Progenitor cell of endocrine pancreas (in vitro differentiated cells): ENCODE data around the gene SYNPO2. TPM values are rescaled to one million over a fixed set of nuclear protein-coding genes. Genes with fewer than 3 reads are reported as not detected.

Experiments used
- DNase-seq: peaks from one replicate; pipeline ENCODE4 v3.0.0; 2021; ENCODE audit warnings: low spot score; ENCODE audit not compliant: unreplicated experiment
- H3K27ac Mint-ChIP-seq: 2 replicates; pipeline ENCODE4 v1.8.0; 2021; ENCODE audit warnings: mild to moderate bottlenecking, moderate library complexity, mixed read lengths
- H3K27me3 Mint-ChIP-seq: 2 replicates; pipeline ENCODE4 v1.8.0; 2021; ENCODE audit warnings: mixed read lengths
- H3K36me3 Mint-ChIP-seq: 2 replicates; pipeline ENCODE4 v1.8.0; 2022; ENCODE audit warnings: mixed read lengths; ENCODE audit not compliant: insufficient read depth
- H3K4me1 Mint-ChIP-seq: 2 replicates; pipeline ENCODE4 v1.8.0; 2021; ENCODE audit warnings: low read depth, mixed read lengths
- H3K4me3 Mint-ChIP-seq: 2 replicates; pipeline ENCODE4 v1.8.0; 2021; ENCODE audit warnings: low read depth, mild to moderate bottlenecking, moderate library complexity, mixed read lengths
- H3K9me3 Mint-ChIP-seq: 2 replicates; pipeline ENCODE4 v1.8.0; 2021; ENCODE audit warnings: low read depth, mixed read lengths
- CTCF ChIP-seq: fragments of 200-600 bp; sonication (generic); IDR thresholded peaks from one replicate; pipeline ENCODE4 v1.5.0; 2021; ENCODE audit warnings: antibody characterized with exemption, mild to moderate bottlenecking; ENCODE audit not compliant: unreplicated experiment
- total RNA-seq: library from RNA; stranded (reverse); gene quantifications from 2 replicates; pipeline ENCODE4 v1.2.1, GENCODE V29; 2021

The SYNPO2 gene
- total RNA-seq, 1 donor from 2014 or later, result 1.3 TPM

- no peak overlapping the region for H3K4me3 Mint-ChIP-seq
- no peak for DNase-seq
- no peaks in the 10 kb centered on the region for H3K27me3 Mint-ChIP-seq
- H3K4me1 Mint-ChIP-seq, result no peaks in the 10 kb centered on the region
- no peaks in the 10 kb centered on the region for H3K36me3 Mint-ChIP-seq
- no peak for TF ChIP-seq CTCF
- H3K9me3 Mint-ChIP-seq, result no peaks in the 10 kb centered on the region
- H3K27ac Mint-ChIP-seq, result no peak overlapping the region
These were observed 43.1 kb downstream of the SYNPO2 start for GRCh38 chr4:118931786-118932185.

DNA sequence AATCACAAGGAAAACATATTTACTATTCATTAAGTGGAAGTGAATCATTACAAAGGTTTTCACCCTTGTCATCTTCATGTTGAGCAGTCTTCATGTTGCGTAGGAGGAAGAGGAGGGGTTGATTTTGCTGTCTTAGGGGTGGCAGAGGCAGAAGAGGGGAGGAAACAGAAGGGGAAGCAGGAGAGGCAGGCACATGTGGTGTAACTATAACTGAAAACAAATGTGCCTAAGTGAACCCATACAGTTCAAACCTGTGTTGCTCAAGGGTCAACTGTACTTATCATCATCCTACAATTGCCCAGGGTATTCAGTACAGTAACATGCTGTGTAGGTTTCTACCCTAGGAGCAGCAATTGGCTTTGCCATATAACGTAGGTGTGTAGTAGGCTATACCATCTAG, 47.2 kb downstream of the SYNPO2 start:
- Mint-ChIP-seq H3K4me3 (no peak overlapping the region), H3K27ac (no peak overlapping the region), H3K27me3 (peaks cover 2% of the 10 kb centered on the region), H3K4me1 (no peaks in the 10 kb centered on the region), H3K9me3 (no peaks in the 10 kb centered on the region), H3K36me3 (no peaks in the 10 kb centered on the region)
- no peak for TF ChIP-seq CTCF
- no peak for DNase-seq

DNA sequence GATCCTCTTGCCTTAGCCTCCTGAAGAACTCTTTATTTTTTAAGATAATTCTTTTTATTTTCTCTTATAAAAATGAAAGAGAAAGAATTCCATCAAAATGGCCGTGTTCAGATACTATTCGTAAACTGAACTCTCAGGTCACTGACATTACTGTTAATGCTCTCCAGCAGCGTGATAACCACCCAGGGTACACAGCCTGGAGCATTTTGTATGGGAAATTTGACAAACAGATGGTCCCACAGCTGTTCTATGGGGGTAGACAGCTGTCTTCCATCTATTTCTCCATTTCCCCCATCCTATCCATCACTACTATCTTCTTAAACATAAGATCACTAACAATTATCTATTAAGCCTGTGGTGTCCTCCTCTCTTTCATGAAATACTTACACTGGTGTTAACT, 47.8 kb downstream of the SYNPO2 start:
- no peaks in the 10 kb centered on the region for H3K9me3 Mint-ChIP-seq
- H3K36me3 Mint-ChIP-seq, result no peaks in the 10 kb centered on the region
- DNase-seq, result no peak
- H3K27ac Mint-ChIP-seq, result no peak overlapping the region
- H3K4me1 Mint-ChIP-seq, result no peaks in the 10 kb centered on the region
- no peak overlapping the region for H3K4me3 Mint-ChIP-seq
- H3K27me3 Mint-ChIP-seq, result peaks cover 7% of the 10 kb centered on the region
- no peak for TF ChIP-seq CTCF

DNA sequence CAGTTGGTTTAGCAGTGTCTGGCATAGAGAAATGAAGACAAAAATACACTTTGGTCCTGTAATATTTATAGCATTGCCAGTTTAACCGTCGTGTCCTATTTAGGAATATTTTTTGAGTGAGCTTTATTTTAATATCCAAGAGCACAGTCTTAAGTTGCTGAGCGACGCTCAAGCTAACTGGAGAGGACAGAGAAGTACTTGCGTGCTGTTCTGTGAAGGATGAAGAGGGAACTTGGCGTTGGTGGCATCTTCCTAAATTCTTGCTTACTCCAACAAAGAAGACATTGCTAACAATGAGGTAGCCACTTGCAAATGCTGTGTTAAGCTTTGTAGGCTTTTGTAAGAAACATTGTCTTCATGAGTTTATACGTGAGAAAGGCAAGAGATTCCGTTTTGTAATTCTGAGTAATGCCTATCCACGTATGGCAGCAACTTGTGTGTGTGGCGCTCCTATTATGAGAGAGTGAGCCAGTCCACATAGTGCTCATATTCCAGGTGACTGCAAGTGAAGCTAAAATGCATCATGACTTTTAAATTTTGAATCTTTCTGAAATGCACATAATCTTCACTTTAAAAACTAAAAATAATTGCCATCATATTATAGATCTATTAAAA, 50.6 kb downstream of the SYNPO2 start:
- H3K27me3 Mint-ChIP-seq, result peaks cover 11% of the 10 kb centered on the region
- no peak overlapping the region for H3K4me3 Mint-ChIP-seq
- H3K9me3 Mint-ChIP-seq, result no peaks in the 10 kb centered on the region
- peaks cover 3% of the 10 kb centered on the region for H3K4me1 Mint-ChIP-seq
- DNase-seq, result no peak
- no peak for TF ChIP-seq CTCF
- no peak overlapping the region for H3K27ac Mint-ChIP-seq
- H3K36me3 Mint-ChIP-seq, result no peaks in the 10 kb centered on the region

- Mint-ChIP-seq H3K9me3 (no peaks in the 10 kb centered on the region), H3K27ac (no peak overlapping the region), H3K4me3 (no peak overlapping the region), H3K36me3 (no peaks in the 10 kb centered on the region), H3K27me3 (peaks cover 11% of the 10 kb centered on the region), H3K4me1 (peaks cover 3% of the 10 kb centered on the region)
- TF ChIP-seq CTCF, result no peak
- DNase-seq, result no peak
These were observed 52.5 kb downstream of the SYNPO2 start for GRCh38 chr4:118941149-118941548.
